HepG2 (cell line): ENCODE measurements around the gene KISS1R. TPM values are rescaled to one million over a fixed set of nuclear protein-coding genes. Genes with fewer than 3 reads are reported as not detected.
A peak's percentile ranks its signal among the peaks of the same experiment; 100 is the strongest.

Source experiments
- AHR ChIP-seq: IDR thresholded peaks from 2 replicates; pipeline ENCODE4 v1.6.1; 2018; ENCODE audit warnings: missing genetic modification reagents, missing compliant biosample characterization
- EHMT2 ChIP-seq: fragments of 200-600 bp; sonication (generic); IDR thresholded peaks from 2 replicates; pipeline ENCODE4 v1.7.0; 2017; ENCODE audit warnings: antibody characterized with exemption, low read depth, low read length, borderline replicate concordance
- GLI4 ChIP-seq: sonication (generic); formaldehyde crosslinking; IDR thresholded peaks from 2 replicates; pipeline ENCODE4 v1.5.1; 2020; ENCODE audit warnings: missing genetic modification reagents, mild to moderate bottlenecking, moderate library complexity, borderline replicate concordance
- HMG20A ChIP-seq: IDR thresholded peaks from 2 replicates; pipeline ENCODE4 v1.6.1; 2016; ENCODE audit warnings: borderline replicate concordance
- HNF4G ChIP-seq, 2 experiments: sonication (generic) in 1 of 2; formaldehyde crosslinking in 1 of 2; IDR thresholded peaks; 2 replicates each; pipeline versions ENCODE4 v1.4.0 to v1.6.1; 2011 to 2020; ENCODE audit warnings: borderline replicate concordance in 2 of 2, low read depth in 2 of 2, mild to moderate bottlenecking in 2 of 2, low read length in 1 of 2, missing genetic modification reagents in 1 of 2, moderate library complexity in 1 of 2
- MEIS2 ChIP-seq: sonication (generic); formaldehyde crosslinking; IDR thresholded peaks from 2 replicates; pipeline ENCODE4 v1.9.0; 2021; ENCODE audit warnings: mild to moderate bottlenecking, missing genetic modification reagents
- NFKBIZ ChIP-seq: IDR thresholded peaks from 2 replicates; pipeline ENCODE4 v1.6.1; 2018; ENCODE audit warnings: missing genetic modification reagents, missing compliant biosample characterization
- PRDM10 ChIP-seq: sonication (generic); formaldehyde crosslinking; IDR thresholded peaks from 2 replicates; pipeline ENCODE4 v1.4.0; 2020; ENCODE audit warnings: low read depth, missing genetic modification reagents
- RCOR2 ChIP-seq: IDR thresholded peaks from 2 replicates; pipeline ENCODE4 v1.6.1; 2016; ENCODE audit warnings: missing biosample characterization, missing genetic modification reagents
- TAF15 ChIP-seq: fragments of 200-400 bp; formaldehyde crosslinking; IDR thresholded peaks from one replicate; pipeline ENCODE4 v1.6.1; 2018; ENCODE audit warnings: mild to moderate bottlenecking, low read depth, low read length; ENCODE audit not compliant: poor library complexity, severe bottlenecking
- TCF7 ChIP-seq: sonication (generic); IDR thresholded peaks from 2 replicates; pipeline ENCODE4 v1.6.1; 2016; ENCODE audit warnings: antibody characterized with exemption, low read depth
- ZFP36 ChIP-seq: fragments of 150-350 bp; IDR thresholded peaks from 2 replicates; pipeline ENCODE4 v1.6.1; 2018; ENCODE audit warnings: borderline replicate concordance, low read length, low read depth; ENCODE audit not compliant: partially characterized antibody
- ZNF10 ChIP-seq: sonication (generic); formaldehyde crosslinking; IDR thresholded peaks from 2 replicates; pipeline ENCODE4 v1.4.0; 2020; ENCODE audit warnings: mild to moderate bottlenecking, low read depth, missing genetic modification reagents, borderline replicate concordance
- ZNF3 ChIP-seq: IDR thresholded peaks from 2 replicates; pipeline ENCODE4 v1.7.0; 2017; ENCODE audit warnings: inconsistent platforms
- ZNF547 ChIP-seq: sonication (generic); formaldehyde crosslinking; IDR thresholded peaks from 2 replicates; pipeline ENCODE4 v1.5.1; 2020; ENCODE audit warnings: mild to moderate bottlenecking, missing genetic modification reagents
- ZNF563 ChIP-seq: sonication (generic); formaldehyde crosslinking; IDR thresholded peaks from 2 replicates; pipeline ENCODE4 v1.8.0; 2022; ENCODE audit warnings: mild to moderate bottlenecking, moderate library complexity, missing genetic modification reagents
- ZNF75D ChIP-seq: sonication (generic); formaldehyde crosslinking; IDR thresholded peaks from 2 replicates; pipeline ENCODE4 v1.8.1; 2023; ENCODE audit warnings: missing genetic modification reagents, mild to moderate bottlenecking, borderline replicate concordance
- polyA plus RNA-seq, 8 experiments: library from polyadenylated mRNA; depleted of rRNA in 3 of 8; stranded (reverse) in 7 of 8; unstranded in 1 of 8; fragments of >200 nt; fragmentation: Illumina TruSeq in 4 of 8; extraction: Trizol in 4 of 8; gene quantifications; 2 replicates each; pipeline versions ENCODE4 v1.2.1 to v1.2.3, GENCODE V29; 2011 to 2016; ENCODE audit warnings: low read depth in 4 of 8, missing spikeins in 1 of 8, mixed read lengths in 1 of 8; ENCODE audit not compliant: insufficient read depth in 1 of 8
- total RNA-seq, 5 experiments: library from RNA; depleted of rRNA; stranded (reverse); fragments of >200 nt; fragmentation: Illumina TruSeq; extraction: Trizol; gene quantifications; 2 replicates each; pipeline ENCODE4 v1.2.3, GENCODE V29; 2016; ENCODE audit warnings: low read depth in 1 of 5
- TF ChIP-seq, protein P1 (sequence below): sonication (generic); formaldehyde crosslinking; IDR thresholded peaks from 2 replicates; pipeline ENCODE4 v1.4.0; 2020; ENCODE audit warnings: mild to moderate bottlenecking, low read depth, missing genetic modification reagents
- TF ChIP-seq, protein P2 (sequence below): IDR thresholded peaks from 2 replicates; pipeline ENCODE4 v1.6.1; 2016; ENCODE audit warnings: low read depth
- TF ChIP-seq, protein P3 (sequence below): IDR thresholded peaks from 2 replicates; pipeline ENCODE4 v1.6.1; 2016; ENCODE audit warnings: missing genetic modification reagents, missing compliant biosample characterization

KISS1R gene
- total and polyA plus RNA-seq, 2 of the 13 experiments (the other 11 are each of a cell fraction or from before 2014, with no cell fraction given): 1.1 to 10.2 TPM

DNA sequence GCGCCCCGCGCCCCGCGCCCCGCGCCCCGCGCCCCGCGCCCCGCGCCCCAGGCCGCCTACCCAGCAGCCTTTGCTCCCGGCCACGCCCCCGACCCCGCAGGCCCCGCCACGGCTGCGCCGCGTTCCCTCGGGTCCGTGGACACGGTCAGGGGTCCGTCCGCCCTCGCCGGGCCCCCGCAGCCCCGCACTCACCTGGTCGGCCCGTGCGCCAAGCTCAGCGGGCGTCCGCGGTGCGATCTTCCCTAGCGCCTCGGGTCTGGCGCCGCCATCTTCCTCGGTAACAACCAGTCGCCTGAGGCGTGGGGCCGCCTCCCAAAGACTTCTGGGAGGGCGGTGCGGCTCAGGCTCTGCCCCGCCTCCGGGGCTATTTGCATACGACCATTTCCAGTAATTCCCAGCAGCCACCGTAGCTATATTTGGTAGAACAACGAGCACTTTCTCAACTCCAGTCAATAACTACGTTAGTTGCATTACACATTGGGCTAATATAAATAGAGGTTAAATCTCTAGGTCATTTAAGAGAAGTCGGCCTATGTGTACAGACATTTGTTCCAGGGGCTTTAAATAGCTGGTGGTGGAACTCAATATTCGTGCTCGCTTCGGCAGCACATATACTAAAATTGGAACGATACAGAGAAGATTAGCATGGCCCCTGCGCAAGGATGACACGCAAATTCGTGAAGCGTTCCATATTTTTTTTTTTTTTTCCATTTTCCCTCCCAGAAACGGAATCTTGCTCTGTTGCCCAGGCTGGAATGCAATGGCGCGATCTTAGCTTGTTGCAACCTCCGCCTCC lies 24.0 kb upstream of the KISS1R start, which contains the start of the genes MED16 and RNU6-9 (continued):
- TF ChIP-seq RCOR2 (no peak), ZNF563 (CRISPR knock-in tag) (peak; percentile 54; the same call in 1 of the 2 replicates), ZNF3 (CRISPR knock-in tag) (no peak), GLI4 (CRISPR knock-in tag) (no peak), PRDM10 (CRISPR knock-in tag) (no peak), ZNF547 (CRISPR knock-in tag) (peak; percentile 64; the same call in 1 of the 2 replicates), MEIS2 (CRISPR knock-in tag) (peak; percentile 62; the same call in 1 of the 2 replicates), ZNF75D (CRISPR knock-in tag) (no peak), HMG20A (CRISPR knock-in tag) (no peak; the same call in 1 of the 2 replicates), TAF15 (no peak), TCF7 (no peak), ZNF10 (CRISPR knock-in tag) (no peak), EHMT2 (no peak), NFKBIZ (CRISPR knock-in tag) (no peak), ZFP36 (no peak), AHR (CRISPR knock-in tag) (no peak), HNF4G (IDR thresholded peaks at IDR 0.05; ENCODE audit: borderline replicate concordance, low read depth, low read length) (no peak), HNF4G (CRISPR knock-in tag; IDR thresholded peaks at IDR 0.05; ENCODE audit: borderline replicate concordance, low read depth) (no peak)
- TF ChIP-seq, protein P1, sequence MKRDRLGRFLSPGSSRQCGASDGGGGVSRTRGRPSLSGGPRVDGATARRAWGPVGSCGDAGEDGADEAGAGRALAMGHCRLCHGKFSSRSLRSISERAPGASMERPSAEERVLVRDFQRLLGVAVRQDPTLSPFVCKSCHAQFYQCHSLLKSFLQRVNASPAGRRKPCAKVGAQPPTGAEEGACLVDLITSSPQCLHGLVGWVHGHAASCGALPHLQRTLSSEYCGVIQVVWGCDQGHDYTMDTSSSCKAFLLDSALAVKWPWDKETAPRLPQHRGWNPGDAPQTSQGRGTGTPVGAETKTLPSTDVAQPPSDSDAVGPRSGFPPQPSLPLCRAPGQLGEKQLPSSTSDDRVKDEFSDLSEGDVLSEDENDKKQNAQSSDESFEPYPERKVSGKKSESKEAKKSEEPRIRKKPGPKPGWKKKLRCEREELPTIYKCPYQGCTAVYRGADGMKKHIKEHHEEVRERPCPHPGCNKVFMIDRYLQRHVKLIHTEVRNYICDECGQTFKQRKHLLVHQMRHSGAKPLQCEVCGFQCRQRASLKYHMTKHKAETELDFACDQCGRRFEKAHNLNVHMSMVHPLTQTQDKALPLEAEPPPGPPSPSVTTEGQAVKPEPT (CRISPR knock-in tag): no peak
- TF ChIP-seq, protein P2, sequence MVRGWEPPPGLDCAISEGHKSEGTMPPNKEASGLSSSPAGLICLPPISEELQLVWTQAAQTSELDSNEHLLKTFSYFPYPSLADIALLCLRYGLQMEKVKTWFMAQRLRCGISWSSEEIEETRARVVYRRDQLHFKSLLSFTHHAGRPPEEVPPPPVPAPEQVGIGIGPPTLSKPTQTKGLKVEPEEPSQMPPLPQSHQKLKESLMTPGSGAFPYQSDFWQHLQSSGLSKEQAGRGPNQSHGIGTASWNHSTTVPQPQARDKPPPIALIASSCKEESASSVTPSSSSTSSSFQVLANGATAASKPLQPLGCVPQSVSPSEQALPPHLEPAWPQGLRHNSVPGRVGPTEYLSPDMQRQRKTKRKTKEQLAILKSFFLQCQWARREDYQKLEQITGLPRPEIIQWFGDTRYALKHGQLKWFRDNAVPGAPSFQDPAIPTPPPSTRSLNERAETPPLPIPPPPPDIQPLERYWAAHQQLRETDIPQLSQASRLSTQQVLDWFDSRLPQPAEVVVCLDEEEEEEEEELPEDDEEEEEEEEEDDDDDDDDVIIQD (CRISPR knock-in tag): no peak
- TF ChIP-seq, protein P3, sequence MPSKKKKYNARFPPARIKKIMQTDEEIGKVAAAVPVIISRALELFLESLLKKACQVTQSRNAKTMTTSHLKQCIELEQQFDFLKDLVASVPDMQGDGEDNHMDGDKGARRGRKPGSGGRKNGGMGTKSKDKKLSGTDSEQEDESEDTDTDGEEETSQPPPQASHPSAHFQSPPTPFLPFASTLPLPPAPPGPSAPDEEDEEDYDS (CRISPR knock-in tag): peak; percentile 72; the same call in 1 of the 2 replicates
